HG03378 (cell line): ENCODE data around the gene MDM2.

Source experiments
- ATAC-seq: cut with Tn5 transposase; IDR thresholded peaks from one replicate; pipeline ENCODE4 v1.9.1; 2021; ENCODE audit warnings: mild to moderate bottlenecking, moderate library complexity; ENCODE audit not compliant: unreplicated experiment

Gene MDM2

GRCh38 chr12:68807576-68808387 is at the start of gene MDM2:
Gene MDM2, plus strand, starts transcription at chr12:68808177. Its CDS starts 301 bp downstream, at chr12:68808478.
- peak; percentile 68 for ATAC-seq

- ATAC-seq, result no peak
These were observed 48.1 kb upstream of the MDM2 start for GRCh38 chr12:68759852-68760251.

GRCh38 chr12:68760806-68761441 is 47.1 kb upstream of the MDM2 start:
- ATAC-seq, result no peak

- no peak for ATAC-seq
These were observed 46.5 kb upstream of the MDM2 start for GRCh38 chr12:68761442-68761812.

GRCh38 chr12:68761901-68762630 is 45.9 kb upstream of the MDM2 start:
- ATAC-seq, result no peak

GRCh38 chr12:68762691-68763090 is 45.3 kb upstream of the MDM2 start:
- no peak for ATAC-seq

GRCh38 chr12:68765696-68766095 is 42.3 kb upstream of the MDM2 start:
- ATAC-seq, result no peak

GRCh38 chr12:68766646-68767045 is 41.3 kb upstream of the MDM2 start:
- ATAC-seq, result no peak

GRCh38 chr12:68767191-68767590 is 40.8 kb upstream of the MDM2 start:
- no peak for ATAC-seq

GRCh38 chr12:68768431-68768939 is 39.5 kb upstream of the MDM2 start:
- no peak for ATAC-seq

GRCh38 chr12:68769941-68770340 is 38.0 kb upstream of the MDM2 start:
- no peak for ATAC-seq

GRCh38 chr12:68771223-68771925 is 36.6 kb upstream of the MDM2 start:
- ATAC-seq, result no peak

GRCh38 chr12:68772714-68773113 is 35.3 kb upstream of the MDM2 start:
- no peak for ATAC-seq

GRCh38 chr12:68773582-68773981 is 34.4 kb upstream of the MDM2 start:
- ATAC-seq, result no peak

- ATAC-seq, result no peak
These were observed 32.8 kb upstream of the MDM2 start for GRCh38 chr12:68775121-68775630.

GRCh38 chr12:68776976-68777610 is 30.9 kb upstream of the MDM2 start:
- no peak for ATAC-seq

- ATAC-seq, result no peak
These were observed 28.7 kb upstream of the MDM2 start for GRCh38 chr12:68779280-68779679.

GRCh38 chr12:68780731-68781130 is 27.2 kb upstream of the MDM2 start:
- ATAC-seq, result no peak

GRCh38 chr12:68781728-68782127 is 26.2 kb upstream of the MDM2 start:
- ATAC-seq, result no peak

- ATAC-seq, result no peak
These were observed 24.0 kb upstream of the MDM2 start for GRCh38 chr12:68784015-68784414.
